ENCODE measurements around the gene CELA2A.

DNA sequence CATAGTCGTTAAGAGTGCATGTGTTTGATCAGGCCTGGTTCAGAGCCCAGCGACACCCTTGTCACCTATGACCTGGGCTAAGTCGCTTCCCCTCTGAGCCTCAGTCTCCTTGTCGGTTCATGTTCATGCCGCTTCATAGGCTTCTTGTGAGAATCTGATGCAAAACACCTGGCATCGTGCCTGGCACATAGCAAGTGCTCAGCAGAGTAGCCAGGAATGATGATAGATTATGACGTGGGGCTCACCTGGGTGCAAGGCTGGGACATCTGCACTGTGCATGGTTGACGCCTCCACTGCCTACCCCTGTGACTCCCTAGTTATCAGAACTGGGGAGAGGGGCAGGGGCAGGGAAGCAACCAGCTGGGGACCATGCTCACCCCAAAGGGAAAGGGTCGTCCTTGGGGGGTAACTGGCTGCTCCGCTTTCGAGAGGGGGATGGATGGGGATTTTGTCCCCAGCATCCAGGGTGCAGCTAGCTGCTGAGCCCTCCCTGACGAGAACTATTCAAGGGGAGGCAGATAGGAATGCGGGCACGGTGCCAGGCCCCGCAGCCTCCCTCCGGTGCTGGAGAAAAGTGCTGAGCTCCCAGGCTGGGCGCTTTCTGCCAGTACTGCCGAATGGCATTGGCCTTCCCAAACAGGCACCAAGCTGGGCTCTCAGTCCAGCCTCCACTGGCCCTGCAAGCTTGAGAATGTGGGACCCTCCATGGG lies 37.6 kb upstream of the CELA2A start:
- no peak for TF ChIP-seq GATA2 (IDR thresholded peaks at IDR 0.05; ENCODE audit: insufficient read depth, insufficient read length, low read depth, low read length)
- TF ChIP-seq, protein P1, sequence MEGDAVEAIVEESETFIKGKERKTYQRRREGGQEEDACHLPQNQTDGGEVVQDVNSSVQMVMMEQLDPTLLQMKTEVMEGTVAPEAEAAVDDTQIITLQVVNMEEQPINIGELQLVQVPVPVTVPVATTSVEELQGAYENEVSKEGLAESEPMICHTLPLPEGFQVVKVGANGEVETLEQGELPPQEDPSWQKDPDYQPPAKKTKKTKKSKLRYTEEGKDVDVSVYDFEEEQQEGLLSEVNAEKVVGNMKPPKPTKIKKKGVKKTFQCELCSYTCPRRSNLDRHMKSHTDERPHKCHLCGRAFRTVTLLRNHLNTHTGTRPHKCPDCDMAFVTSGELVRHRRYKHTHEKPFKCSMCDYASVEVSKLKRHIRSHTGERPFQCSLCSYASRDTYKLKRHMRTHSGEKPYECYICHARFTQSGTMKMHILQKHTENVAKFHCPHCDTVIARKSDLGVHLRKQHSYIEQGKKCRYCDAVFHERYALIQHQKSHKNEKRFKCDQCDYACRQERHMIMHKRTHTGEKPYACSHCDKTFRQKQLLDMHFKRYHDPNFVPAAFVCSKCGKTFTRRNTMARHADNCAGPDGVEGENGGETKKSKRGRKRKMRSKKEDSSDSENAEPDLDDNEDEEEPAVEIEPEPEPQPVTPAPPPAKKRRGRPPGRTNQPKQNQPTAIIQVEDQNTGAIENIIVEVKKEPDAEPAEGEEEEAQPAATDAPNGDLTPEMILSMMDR (IDR thresholded peaks at IDR 0.05; ENCODE audit: extremely low read depth in 1 of 2, insufficient read depth in 1 of 2, low read depth in 1 of 2, low read length in 2 of 2), result no peak
- no peak for TF ChIP-seq JUN (IDR thresholded peaks at IDR 0.05; ENCODE audit: borderline replicate concordance, insufficient read depth, insufficient read length, low read depth)

Data from endothelial cell of umbilical vein (primary cell).